HUES6 (cell line): Measurements from ENCODE around the gene CTPS1.

Source experiments
- H3K27ac ChIP-seq: 2 replicates; pipeline ENCODE4 v1.7.0; 2013; ENCODE audit warnings: low read depth, mild to moderate bottlenecking, low read length, inconsistent platforms
- H3K27me3 ChIP-seq: 2 replicates; pipeline ENCODE4 v1.6.1; 2013; ENCODE audit warnings: low read length; ENCODE audit not compliant: control insufficient read depth, insufficient read depth
- H3K36me3 ChIP-seq: 2 replicates; pipeline ENCODE4 v1.6.1; 2013; ENCODE audit warnings: low read length; ENCODE audit not compliant: control insufficient read depth, insufficient read depth
- H3K4me1 ChIP-seq: 2 replicates; pipeline ENCODE4 v1.6.1; 2013; ENCODE audit warnings: low read length; ENCODE audit not compliant: control insufficient read depth, insufficient read depth
- H3K4me3 ChIP-seq: 2 replicates; pipeline ENCODE4 v1.5.1; 2013; ENCODE audit warnings: low read depth, low read length
- H3K9ac ChIP-seq: one replicate; pipeline ENCODE4 v1.6.1; 2013; ENCODE audit warnings: mild to moderate bottlenecking, low read length
- H3K9me3 ChIP-seq: 2 replicates; pipeline ENCODE4 v1.6.1; 2013; ENCODE audit warnings: low read depth, low read length; ENCODE audit not compliant: control insufficient read depth, insufficient read depth

Gene CTPS1

GRCh38 chr1:41015897-41016470 lies 36.5 kb downstream of the CTPS1 start:
- Histone ChIP-seq H3K4me1 (peaks cover 4% of the 10 kb centered on the region; the same call in 1 of the 2 replicates), H3K27me3 (no peaks in the 10 kb centered on the region), H3K9me3 (no peaks in the 10 kb centered on the region), H3K36me3 (peaks cover 73% of the 10 kb centered on the region), H3K27ac (no peak overlapping the region), H3K9ac (no peak overlapping the region), H3K4me3 (no peak overlapping the region)

DNA sequence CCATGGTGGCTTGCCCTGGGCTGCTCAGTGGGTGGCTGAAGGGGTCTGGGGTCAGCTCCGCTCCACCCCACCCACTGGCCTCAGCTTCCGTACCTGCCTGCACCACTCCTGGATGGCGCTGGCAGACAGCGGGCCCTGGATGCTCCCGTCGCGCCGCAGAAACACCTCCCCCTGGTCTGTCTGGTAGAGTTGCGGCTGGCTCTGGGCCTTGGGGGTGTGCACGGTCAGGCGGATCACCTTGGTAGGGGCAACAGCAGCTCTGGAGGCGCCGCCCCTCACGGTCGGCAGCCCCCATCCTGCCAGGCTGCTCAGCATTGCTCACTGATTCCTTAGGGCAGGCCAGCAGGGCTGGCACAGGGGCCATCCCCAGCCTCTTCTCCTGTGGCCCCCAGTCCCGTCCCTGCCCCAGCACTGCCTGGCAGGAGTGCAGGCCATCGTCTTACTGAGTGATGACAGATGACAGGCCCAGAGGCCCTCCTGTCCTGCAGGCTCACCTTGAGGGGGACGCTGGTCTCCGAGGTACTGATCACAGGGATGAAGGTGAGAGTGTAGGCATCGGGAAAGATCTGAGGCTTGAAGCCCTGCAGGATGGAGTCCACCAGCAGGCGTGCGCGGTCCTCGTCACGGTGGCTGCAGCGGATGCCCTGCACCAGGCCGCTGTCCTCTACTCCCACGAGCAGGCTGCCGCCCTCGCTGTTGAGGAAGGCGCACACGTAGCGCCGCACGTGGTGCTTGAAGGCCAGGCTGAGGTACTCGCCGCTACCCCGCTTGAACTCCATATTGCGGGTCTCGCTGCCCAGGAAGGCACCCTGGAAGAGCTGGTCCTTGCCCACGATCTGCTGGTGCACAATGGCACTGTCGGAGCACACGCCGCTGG lies 37.9 kb downstream of the CTPS1 start:
- Histone ChIP-seq H3K4me3 (no peak overlapping the region), H3K9ac (no peak overlapping the region), H3K27me3 (no peaks in the 10 kb centered on the region), H3K36me3 (peaks cover 59% of the 10 kb centered on the region), H3K27ac (no peak overlapping the region), H3K9me3 (no peaks in the 10 kb centered on the region), H3K4me1 (peaks cover 14% of the 10 kb centered on the region)

DNA sequence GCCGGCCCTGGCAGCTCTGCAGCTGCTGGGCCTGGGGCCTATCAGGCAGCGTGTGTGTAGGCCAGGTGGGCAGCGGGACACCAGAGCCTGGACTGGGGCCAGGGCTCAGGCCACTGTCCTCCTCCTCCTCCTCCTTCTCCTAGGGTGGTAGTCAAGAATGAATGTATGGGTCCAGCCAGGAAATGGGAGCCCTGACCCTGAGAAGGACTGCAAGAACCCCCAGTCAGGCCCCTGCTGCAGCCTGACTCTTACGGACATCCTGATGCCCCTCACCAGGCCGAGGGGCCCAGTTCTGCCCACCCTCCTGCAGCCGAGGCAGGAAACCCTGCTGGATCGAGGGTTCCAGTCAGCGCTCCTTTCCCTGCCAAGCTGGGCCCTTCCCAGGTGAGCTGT lies 38.5 kb downstream of the CTPS1 start:
- no peak overlapping the region for H3K27ac ChIP-seq
- no peak overlapping the region for H3K9ac ChIP-seq
- no peaks in the 10 kb centered on the region for H3K27me3 ChIP-seq
- H3K4me1 ChIP-seq, result peaks cover 14% of the 10 kb centered on the region
- H3K4me3 ChIP-seq, result no peak overlapping the region
- H3K36me3 ChIP-seq, result peaks cover 53% of the 10 kb centered on the region
- H3K9me3 ChIP-seq, result no peaks in the 10 kb centered on the region

- H3K27ac ChIP-seq, result no peak overlapping the region
- no peak overlapping the region for H3K9ac ChIP-seq
- no peak overlapping the region for H3K4me3 ChIP-seq
- no peaks in the 10 kb centered on the region for H3K9me3 ChIP-seq
- peaks cover 40% of the 10 kb centered on the region for H3K36me3 ChIP-seq
- peaks cover 14% of the 10 kb centered on the region for H3K4me1 ChIP-seq
- H3K27me3 ChIP-seq, result no peaks in the 10 kb centered on the region; the same call in 1 of the 2 replicates
Measured at GRCh38 chr1:41019353-41019745, 39.9 kb downstream of the CTPS1 start.

GRCh38 chr1:41020109-41020576 lies 40.6 kb downstream of the CTPS1 start:
- no peaks in the 10 kb centered on the region; the same call in 1 of the 2 replicates for H3K27me3 ChIP-seq
- H3K27ac ChIP-seq, result no peak overlapping the region
- peaks cover 32% of the 10 kb centered on the region for H3K36me3 ChIP-seq
- no peaks in the 10 kb centered on the region for H3K9me3 ChIP-seq
- no peak overlapping the region for H3K9ac ChIP-seq
- H3K4me3 ChIP-seq, result no peak overlapping the region
- peaks cover 14% of the 10 kb centered on the region for H3K4me1 ChIP-seq

GRCh38 chr1:41020654-41021053 lies 41.2 kb downstream of the CTPS1 start:
- Histone ChIP-seq H3K4me3 (no peak overlapping the region), H3K9ac (no peak overlapping the region), H3K4me1 (peaks cover 14% of the 10 kb centered on the region)

DNA sequence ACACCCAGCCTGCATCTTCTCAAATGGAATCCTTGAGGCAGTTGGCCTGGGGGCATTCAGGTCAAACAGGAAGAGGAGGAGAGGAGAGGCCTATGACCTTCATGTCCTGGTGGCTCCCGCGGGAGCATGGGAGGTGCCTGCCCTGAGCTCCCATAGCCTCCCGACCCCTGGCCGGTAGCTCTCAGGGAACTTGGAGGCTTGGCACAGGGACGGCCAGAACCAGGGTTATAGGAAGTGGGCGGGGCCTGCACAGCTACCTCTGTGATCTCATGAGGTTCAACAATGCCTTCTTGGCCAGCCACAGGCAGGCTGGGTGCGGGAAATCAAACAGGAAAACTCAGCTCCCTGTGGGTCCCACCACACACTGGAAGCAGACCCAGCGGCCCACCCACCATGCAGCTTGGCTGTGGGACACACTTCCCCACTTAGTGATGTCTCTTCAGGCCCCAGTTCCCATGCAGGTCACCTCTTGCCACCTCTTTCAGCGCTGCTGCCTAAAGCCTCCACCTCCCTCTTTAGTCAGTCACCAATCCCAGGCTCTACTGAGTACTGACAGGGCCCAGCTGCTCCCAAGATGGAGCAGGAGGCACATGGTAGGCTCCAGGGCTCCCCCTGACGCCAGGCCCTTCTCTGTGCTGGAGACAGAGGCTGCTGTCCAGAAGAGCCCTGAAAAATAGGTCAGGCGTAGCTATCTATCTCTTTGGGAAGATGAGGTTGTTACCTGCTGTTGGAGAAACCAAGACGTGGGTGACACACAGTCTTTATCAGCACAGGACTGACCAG lies 42.2 kb downstream of the CTPS1 start, which contains the start of gene SLFNL1:
Gene SLFNL1 (minus strand): TSS at position 200 of the 783 bp plus-strand sequence. CDS start 1,065 bp downstream, outside the sequence.
- no peak within 1 kb of the TSS for H3K27ac ChIP-seq
- peaks cover 19% of the 10 kb centered on the region for H3K36me3 ChIP-seq
- H3K9me3 ChIP-seq, result no peaks in the 10 kb centered on the region

More at GRCh38 chr1:41020654-41021053, 41.2 kb downstream of the CTPS1 start:
- Histone ChIP-seq H3K27me3 (no peaks in the 10 kb centered on the region; the same call in 1 of the 2 replicates), H3K36me3 (peaks cover 27% of the 10 kb centered on the region), H3K9me3 (no peaks in the 10 kb centered on the region), H3K27ac (no peak overlapping the region)

GRCh38 chr1:41022424-41022823 lies 42.9 kb downstream of the CTPS1 start:
- H3K4me3 ChIP-seq, result no peak overlapping the region
- H3K36me3 ChIP-seq, result peaks cover 14% of the 10 kb centered on the region
- H3K27me3 ChIP-seq, result no peaks in the 10 kb centered on the region; the same call in 1 of the 2 replicates
- H3K4me1 ChIP-seq, result peaks cover 14% of the 10 kb centered on the region
- H3K27ac ChIP-seq, result no peak overlapping the region
- no peak overlapping the region for H3K9ac ChIP-seq
- no peaks in the 10 kb centered on the region for H3K9me3 ChIP-seq

More for the DNA sequence above, 42.2 kb downstream of the CTPS1 start, which contains the start of gene SLFNL1:
- Histone ChIP-seq H3K27me3 (no peaks in the 10 kb centered on the region; the same call in 1 of the 2 replicates), H3K4me3 (no peak within 1 kb of the TSS), H3K4me1 (peaks cover 14% of the 10 kb centered on the region), H3K9ac (no peak within 1 kb of the TSS)

GRCh38 chr1:41023279-41023990 lies 43.9 kb downstream of the CTPS1 start:
- H3K27ac ChIP-seq, result no peak overlapping the region
- H3K9me3 ChIP-seq, result no peaks in the 10 kb centered on the region
- no peak overlapping the region for H3K4me3 ChIP-seq
- H3K27me3 ChIP-seq, result no peaks in the 10 kb centered on the region; the same call in 1 of the 2 replicates
- peaks cover 14% of the 10 kb centered on the region for H3K4me1 ChIP-seq
- H3K9ac ChIP-seq, result no peak overlapping the region
- H3K36me3 ChIP-seq, result peaks cover 14% of the 10 kb centered on the region

DNA sequence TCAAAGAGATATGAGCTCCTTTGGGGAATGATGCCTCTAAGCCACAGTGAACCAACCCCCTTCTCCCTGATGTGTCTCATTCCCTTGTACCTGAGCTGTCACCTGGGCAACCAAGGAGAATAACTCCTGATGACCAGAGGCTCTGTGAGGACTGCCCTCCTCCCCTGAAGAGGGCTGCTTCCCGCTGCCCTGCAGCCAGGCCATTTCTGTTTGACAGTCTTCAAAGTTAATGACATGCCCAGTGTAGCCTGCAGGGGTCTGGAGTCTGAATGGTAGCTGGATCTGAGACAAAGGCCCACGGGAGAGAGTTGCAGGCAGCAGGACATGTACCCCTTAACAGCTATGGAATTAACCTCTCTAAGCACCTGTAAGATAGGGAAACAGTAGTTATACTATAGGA lies 45.5 kb downstream of the CTPS1 start:
- H3K9ac ChIP-seq, result no peak overlapping the region
- H3K36me3 ChIP-seq, result peaks cover 16% of the 10 kb centered on the region
- no peaks in the 10 kb centered on the region for H3K9me3 ChIP-seq
- no peak overlapping the region for H3K4me3 ChIP-seq
- peaks cover 14% of the 10 kb centered on the region for H3K4me1 ChIP-seq
- H3K27ac ChIP-seq, result no peak overlapping the region
- no peaks in the 10 kb centered on the region; the same call in 1 of the 2 replicates for H3K27me3 ChIP-seq
